Right cardiac atrium (tissue), 5 donors: ENCODE data around the gene OAT. TPM values are rescaled to one million over a fixed set of nuclear protein-coding genes. Genes with fewer than 3 reads are reported as not detected.

ENCODE experiments used
- ATAC-seq, 2 donors: fragments of 200-7000 bp; cut with Tn5 transposase; one replicate each; pipeline versions ENCODE4 v1.8.0 to v1.9.1; 2020; ENCODE audit warnings: moderate library complexity in 2 of 2, mild to moderate bottlenecking in 1 of 2
- DNase-seq, 3 donors: peaks; one replicate each; pipeline ENCODE4 v3.0.0-alpha.2; 2020
- H3K27ac ChIP-seq: one replicate; pipeline ENCODE4 v1.5.1; 2013; ENCODE audit warnings: mild to moderate bottlenecking, low read length, control low read depth, moderate library complexity
- H3K27me3 ChIP-seq: one replicate; pipeline ENCODE4 v1.6.1; 2013; ENCODE audit not compliant: control insufficient read depth, insufficient read depth
- H3K4me1 ChIP-seq: one replicate; pipeline ENCODE4 v1.6.1; 2013; ENCODE audit warnings: low read length; ENCODE audit not compliant: control insufficient read depth, insufficient read depth
- H3K4me3 ChIP-seq: one replicate; pipeline ENCODE4 v1.5.1; 2013; ENCODE audit warnings: low read length, control low read depth
- H3K9me3 ChIP-seq: one replicate; pipeline ENCODE4 v1.6.1; 2013; ENCODE audit warnings: low read length; ENCODE audit not compliant: control insufficient read depth
- WGBS: extraction: QIAGEN DNeasy Blood & Tissue Kit; methylation state at CpG from one replicate; pipeline ENCODE4 v1.1.7; 2013; 5-methylcytosine and 5-hydroxymethylcytosine counted together
- intact Hi-C, 4 donors: fragments of 100-400 bp; cut with DNase I; formaldehyde crosslinking; loops; one replicate each; pipeline versions ENCODE4 v1.11.0 to v1.14.0; 2022 to 2023
- polyA plus RNA-seq: library from polyadenylated mRNA; stranded (reverse); fragments of 200-250 nt; gene quantifications from one replicate; pipeline ENCODE4 v1.2.3, GENCODE V29; 2013
- total RNA-seq, 4 donors: library from RNA; stranded (reverse); fragmentation: NEBNext Ultra II Directional; extraction: Animal tissue kit (Norgen Biotek cat#: 25700); gene quantifications; one replicate each; pipeline ENCODE4 v1.2.1, GENCODE V29; 2021
- donor health status: healthy with polysubstance abuse.
- donor health status: DM: no; HTN: yes; CAD: no.
- donor health status: DM: no; HTN: no; CAD: no.
- donor health status: DM: no; HTN: yes; CAD: no; lungs with severe emphysema.
- donor health status: DM: yes; HTN: yes; CAD: no.

OAT gene
- total and polyA plus RNA-seq, 5 donors, result 34.7 to 47.8 (median 42.2) TPM

DNA sequence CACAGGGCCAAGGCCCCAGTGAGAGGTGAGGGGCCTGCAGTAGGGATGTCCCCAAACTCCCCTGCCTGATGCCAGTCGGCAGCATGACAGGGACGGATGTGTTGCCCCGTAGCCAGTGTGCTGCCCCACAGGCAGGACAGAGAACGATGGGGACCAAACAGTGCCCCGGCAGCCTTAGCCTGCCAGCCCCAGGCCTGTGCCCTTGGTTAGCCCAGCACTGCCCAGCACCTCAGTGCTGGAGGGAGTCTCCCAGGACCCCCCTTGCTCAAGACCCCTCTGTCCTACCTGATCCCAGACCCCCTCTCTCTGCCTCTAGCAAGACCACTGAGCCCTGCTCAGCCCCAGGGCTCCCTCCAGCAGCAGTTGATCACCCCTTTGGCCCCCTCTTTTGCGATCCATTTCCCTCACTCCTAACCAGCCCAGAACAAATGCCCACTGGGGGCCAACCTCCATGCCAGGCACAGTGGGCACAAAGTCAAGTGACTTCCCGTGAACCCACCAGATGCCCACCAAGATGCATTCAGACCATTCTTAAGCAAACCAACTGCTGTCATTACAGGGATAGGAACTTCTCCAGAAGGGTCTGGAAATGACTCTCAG is 34.0 kb downstream of the OAT start:
- Histone ChIP-seq H3K4me1 (no peaks in the 10 kb centered on the region), H3K27ac (no peak overlapping the region), H3K4me3 (no peak overlapping the region), H3K9me3 (no peaks in the 10 kb centered on the region), H3K27me3 (no peaks in the 10 kb centered on the region)
- intact Hi-C loops, result loop anchor here in 1 of 4 donors (10.0 kb wide), 1 partner anchor 810 kb away; no protein-coding TSS in a partner anchor
- DNase-seq (no peak), ATAC-seq (no peak)
- WGBS, result 84% methylated on average over 7 of the region's 7 CpGs

DNA sequence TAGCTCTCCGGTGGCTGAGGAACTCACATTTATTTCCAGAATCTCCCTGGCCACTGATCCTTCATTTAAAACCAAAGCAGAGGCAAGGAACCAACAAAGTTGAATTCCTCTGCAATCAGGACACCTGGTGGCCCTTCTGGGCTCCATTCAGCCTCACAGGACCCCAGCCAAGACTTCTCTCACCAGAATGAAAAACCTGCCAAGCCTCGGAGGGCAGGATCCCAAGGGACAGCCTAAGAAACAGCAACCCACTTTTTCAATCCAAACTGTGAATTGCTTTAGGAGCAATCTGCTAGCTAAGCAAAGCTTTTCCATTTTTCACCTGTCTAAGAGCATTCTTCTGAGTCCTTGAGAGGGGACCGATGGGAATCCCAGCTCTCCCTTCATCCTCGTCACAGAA is 34.6 kb downstream of the OAT start:
- Histone ChIP-seq H3K27ac (no peak overlapping the region), H3K4me3 (no peak overlapping the region), H3K9me3 (no peaks in the 10 kb centered on the region), H3K27me3 (no peaks in the 10 kb centered on the region), H3K4me1 (no peaks in the 10 kb centered on the region)
- intact Hi-C loops, result loop anchor here in 1 of 4 donors (10.0 kb wide), 1 partner anchor 809 kb away; no protein-coding TSS in a partner anchor
- 69% methylated on average over 4 of the region's 4 CpGs for WGBS
- DNase-seq (no peak), ATAC-seq (no peak)

DNA sequence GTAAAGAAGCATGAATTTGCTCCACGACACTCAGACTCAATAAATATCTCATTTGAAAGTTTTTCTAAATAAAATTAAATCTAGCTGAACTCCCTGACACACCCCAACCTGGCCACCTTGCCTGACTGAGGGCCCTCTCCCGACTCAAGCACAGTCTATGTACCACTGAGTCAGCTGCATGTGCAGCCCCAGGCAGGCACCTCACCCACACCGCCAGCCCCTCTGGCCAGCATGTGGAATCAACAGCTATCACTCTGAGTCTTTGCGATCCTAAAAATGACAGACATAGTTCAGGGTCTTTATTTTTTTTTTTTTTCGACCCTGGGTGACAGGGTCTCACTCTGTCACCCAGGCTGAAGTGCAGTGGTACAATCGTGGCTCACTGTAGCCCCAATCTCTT is 35.2 kb downstream of the OAT start:
- H3K27me3 ChIP-seq, result no peaks in the 10 kb centered on the region
- no peaks in the 10 kb centered on the region for H3K4me1 ChIP-seq
- H3K27ac ChIP-seq, result no peak overlapping the region
- WGBS, result 81% methylated on average over 6 of the region's 6 CpGs
- no peak overlapping the region for H3K4me3 ChIP-seq
- intact Hi-C loops, result loop anchor here in 1 of 4 donors (10.0 kb wide), 1 partner anchor 809 kb away; no protein-coding TSS in a partner anchor
- no peaks in the 10 kb centered on the region for H3K9me3 ChIP-seq
- DNase-seq (no peak), ATAC-seq (no peak)

DNA sequence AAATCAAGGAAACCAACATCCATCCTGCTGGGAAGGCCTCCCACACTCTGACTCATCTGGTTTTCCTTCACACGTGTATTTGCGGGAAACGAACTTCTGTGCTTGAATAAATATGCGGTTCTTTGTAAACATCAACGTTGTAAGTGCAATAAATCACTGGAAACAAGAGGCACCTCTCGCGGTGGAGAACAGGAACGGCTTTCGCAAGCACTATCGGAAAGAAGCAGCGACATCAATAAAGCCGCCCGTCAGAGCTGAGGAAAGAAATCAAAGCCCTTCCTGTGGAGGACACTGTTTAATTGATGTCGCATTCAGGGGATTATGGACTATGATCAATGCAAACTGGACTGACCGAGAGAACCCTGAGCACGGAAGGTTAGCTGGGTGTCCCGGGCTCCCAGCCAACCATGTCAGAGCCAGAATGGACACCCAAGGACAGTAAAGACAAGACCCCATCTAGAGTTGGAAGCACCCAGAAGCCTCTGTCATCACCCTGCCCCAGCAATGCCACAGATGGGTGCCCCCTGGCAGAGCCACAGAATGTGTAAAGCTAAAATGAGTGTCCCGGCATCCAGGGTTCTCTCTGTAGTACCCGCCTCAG is 37.6 kb downstream of the OAT start:
- DNase-seq, result no peak
- H3K4me3 ChIP-seq, result no peak overlapping the region
- WGBS, result 64% methylated on average over 19 of the region's 19 CpGs

DNA sequence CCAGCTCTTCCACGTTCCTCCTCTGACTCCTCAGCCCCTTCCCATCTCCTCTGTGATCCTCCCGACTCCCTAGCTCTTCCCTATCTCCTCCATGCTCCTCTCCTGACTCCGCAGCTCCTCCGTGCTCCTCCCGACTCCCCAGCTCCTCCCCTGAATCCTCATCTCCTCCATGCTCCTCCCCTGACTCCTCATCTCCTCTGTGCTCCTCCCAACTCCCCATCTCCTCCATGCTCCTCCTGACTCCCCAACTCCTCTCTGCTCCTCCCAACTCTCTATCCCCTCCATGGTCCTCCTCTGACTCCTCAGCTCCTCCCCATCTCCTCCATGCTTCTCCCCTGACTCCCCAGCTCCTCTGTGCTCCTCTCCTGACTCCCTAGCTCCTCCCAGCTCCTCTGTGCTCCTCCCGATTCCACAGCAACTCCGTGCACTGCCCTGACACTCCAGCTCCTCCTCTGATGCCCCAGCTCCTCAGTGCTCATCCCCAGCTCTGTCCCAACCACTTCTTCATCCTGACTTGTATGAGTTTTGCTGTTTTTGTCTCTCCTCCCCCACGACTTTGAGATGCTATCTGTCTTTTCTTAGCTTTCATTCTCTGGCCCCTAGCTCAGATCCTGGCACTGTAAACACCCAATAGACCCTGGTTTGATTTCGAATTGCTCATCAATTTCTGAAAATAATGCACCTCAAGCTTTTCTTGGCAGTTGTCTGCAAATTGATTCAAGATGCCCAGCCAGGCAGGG is 38.3 kb downstream of the OAT start:
- intact Hi-C loops, result loop anchor here in 1 of 4 donors (10.0 kb wide), 1 partner anchor 806 kb away; no protein-coding TSS in a partner anchor
- no peak overlapping the region for H3K4me3 ChIP-seq
- H3K27ac ChIP-seq, result no peak overlapping the region
- DNase-seq (no peak), ATAC-seq (no peak)
- WGBS, result 71% methylated on average over 9 of the region's 9 CpGs
- H3K9me3 ChIP-seq, result no peaks in the 10 kb centered on the region
- H3K27me3 ChIP-seq, result no peaks in the 10 kb centered on the region
- H3K4me1 ChIP-seq, result no peaks in the 10 kb centered on the region

More for the DNA sequence above, 37.6 kb downstream of the OAT start:
- Histone ChIP-seq H3K27ac (no peak overlapping the region), H3K9me3 (no peaks in the 10 kb centered on the region), H3K27me3 (no peaks in the 10 kb centered on the region), H3K4me1 (no peaks in the 10 kb centered on the region)
- ATAC-seq, result no peak
- intact Hi-C loops, result loop anchor here in 1 of 4 donors (10.0 kb wide), 1 partner anchor 806 kb away; no protein-coding TSS in a partner anchor

DNA sequence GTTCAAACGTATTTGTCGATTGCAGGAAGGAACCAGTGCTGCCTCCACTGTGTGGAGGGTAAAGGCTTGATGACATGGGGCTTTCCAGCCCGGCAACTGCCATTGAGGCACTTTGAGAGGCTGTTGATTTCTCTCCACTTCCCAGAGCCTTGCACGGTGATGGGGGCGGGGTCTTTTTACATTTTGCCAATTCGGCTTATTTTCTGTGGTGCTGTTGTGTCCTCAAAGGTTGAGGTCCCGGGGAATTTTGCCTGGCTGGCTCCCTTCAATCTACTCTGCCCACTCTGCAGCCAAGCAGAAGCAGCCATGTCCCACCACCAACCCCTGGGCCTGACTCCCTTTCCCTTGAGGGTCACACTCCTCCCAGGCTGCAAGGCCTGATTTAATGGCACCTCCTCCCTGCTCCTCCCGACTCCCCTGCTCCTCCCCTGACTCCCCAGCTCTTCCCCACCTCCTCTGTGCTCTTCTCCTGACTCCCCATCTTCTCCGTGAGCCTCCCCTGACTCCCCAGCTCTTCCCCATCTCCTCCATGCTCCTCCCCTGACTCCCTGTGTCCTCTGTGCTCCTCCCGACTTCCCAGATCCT is 39.0 kb downstream of the OAT start:
- Histone ChIP-seq H3K4me3 (no peak overlapping the region), H3K4me1 (no peaks in the 10 kb centered on the region), H3K9me3 (no peaks in the 10 kb centered on the region), H3K27ac (no peak overlapping the region), H3K27me3 (no peaks in the 10 kb centered on the region)
- WGBS, result 74% methylated on average over 10 of the region's 10 CpGs
- intact Hi-C loops, result loop anchor here in 1 of 4 donors (10.0 kb wide), 1 partner anchor 805 kb away; no protein-coding TSS in a partner anchor
- ATAC-seq, result no peak
- no peak for DNase-seq

DNA sequence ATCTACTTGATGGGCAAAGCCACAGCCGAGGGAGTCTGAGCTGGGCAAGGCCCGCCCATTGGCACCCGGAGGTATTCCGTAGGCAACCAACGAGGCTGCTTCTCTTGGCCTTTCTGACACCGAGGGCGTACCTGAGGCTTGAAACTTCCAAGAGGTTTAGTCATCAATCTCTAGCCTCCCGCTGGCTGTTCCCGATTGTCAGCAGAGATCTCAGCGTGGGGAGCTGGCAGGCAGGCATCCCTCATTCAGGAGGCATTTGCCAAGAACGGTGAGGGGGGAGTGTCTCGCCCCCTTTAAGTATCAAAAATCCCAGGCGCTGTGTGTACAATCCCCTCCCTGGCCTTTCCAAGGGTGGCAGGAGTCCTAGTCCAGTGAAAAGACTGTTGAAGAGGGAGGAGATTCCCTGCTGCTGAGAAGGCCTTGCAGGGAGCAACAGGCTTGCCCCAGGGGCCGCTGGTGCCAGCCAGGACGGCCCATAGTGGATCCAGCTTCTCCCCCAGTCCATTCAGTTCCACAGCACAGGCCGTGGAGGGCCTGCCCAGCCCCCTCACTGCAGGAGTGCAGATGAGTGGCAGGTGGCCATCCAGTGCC is 39.7 kb downstream of the OAT start:
- Histone ChIP-seq H3K9me3 (no peaks in the 10 kb centered on the region), H3K4me1 (no peaks in the 10 kb centered on the region), H3K4me3 (no peak overlapping the region), H3K27me3 (no peaks in the 10 kb centered on the region), H3K27ac (no peak overlapping the region)
- intact Hi-C loops, result no loop called here
- 75% methylated on average over 16 of the region's 16 CpGs for WGBS
- DNase-seq, result no peak
- ATAC-seq, result peak in 1 of 2 donors; percentile 29

DNA sequence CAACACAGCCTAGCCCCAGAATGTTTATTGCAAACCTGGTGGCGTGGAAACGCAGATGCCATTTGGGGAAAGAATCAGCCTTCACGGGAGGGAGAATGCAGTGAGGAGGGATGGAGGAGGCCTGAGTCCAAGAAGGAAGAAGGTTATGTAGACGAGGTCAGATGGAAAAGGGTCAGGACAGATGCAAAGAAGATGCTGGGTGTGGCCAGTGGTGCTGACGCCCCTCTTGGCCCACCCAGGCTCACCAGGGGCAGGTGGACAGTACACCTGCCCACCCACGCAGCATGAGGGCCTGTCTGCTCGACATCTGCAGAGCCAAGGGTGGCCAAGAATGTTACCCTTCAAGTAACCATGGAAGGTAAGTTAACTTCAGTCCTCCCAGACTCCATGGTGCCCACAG is 40.5 kb downstream of the OAT start:
- no peak for DNase-seq
- no peak for ATAC-seq

DNA sequence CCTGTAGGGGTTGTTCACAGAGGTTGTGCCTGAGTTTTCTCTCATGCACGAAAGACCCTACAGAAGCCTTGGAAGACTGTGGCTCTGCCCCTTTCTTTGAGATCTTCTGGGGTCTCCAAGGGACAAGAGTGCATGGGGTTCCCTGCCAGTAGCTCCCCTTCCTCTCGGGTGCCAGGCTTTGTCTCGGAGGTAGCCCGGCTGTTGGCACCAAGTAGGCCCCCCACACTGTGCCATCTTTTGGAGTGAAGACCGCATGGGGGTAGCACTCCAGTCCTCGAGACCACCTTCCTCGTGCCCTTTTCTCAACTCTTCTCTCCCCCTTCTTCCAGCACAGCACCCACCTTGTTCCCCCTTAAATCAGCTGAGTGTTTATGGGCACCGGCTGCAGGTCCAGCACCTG is 41.6 kb downstream of the OAT start:
- intact Hi-C loops, result no loop called here
- Histone ChIP-seq H3K27me3 (no peaks in the 10 kb centered on the region), H3K9me3 (no peaks in the 10 kb centered on the region), H3K4me1 (no peaks in the 10 kb centered on the region), H3K4me3 (no peak overlapping the region), H3K27ac (no peak overlapping the region)
- ATAC-seq, result no peak
- WGBS, result 90% methylated on average over 8 of the region's 8 CpGs
- no peak for DNase-seq

More for the DNA sequence above, 40.5 kb downstream of the OAT start:
- 80% methylated on average over 7 of the region's 7 CpGs for WGBS
- H3K27me3 ChIP-seq, result no peaks in the 10 kb centered on the region
- H3K4me1 ChIP-seq, result no peaks in the 10 kb centered on the region
- H3K27ac ChIP-seq, result no peak overlapping the region
- H3K9me3 ChIP-seq, result no peaks in the 10 kb centered on the region
- no peak overlapping the region for H3K4me3 ChIP-seq
- intact Hi-C loops, result no loop called here

DNA sequence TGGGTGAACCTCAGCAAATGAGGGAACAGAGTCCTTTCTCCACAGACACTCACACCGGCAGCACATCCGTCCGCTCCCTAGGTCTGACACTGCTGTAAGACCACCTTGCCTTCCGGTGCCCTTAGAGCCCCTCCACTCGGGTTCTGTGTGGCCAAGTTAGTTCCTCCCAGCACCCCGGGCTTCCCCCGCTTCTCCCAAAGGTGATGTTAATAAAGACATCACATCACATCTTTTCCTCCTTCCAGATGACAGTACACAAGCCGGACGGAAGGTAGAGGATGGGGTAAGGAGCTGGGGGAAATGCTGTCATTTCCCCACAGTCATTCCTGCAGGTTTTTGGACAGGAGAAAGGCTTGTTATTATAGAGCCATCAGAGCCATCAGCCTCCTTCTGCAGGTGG is 42.3 kb downstream of the OAT start:
- H3K4me3 ChIP-seq, result no peak overlapping the region
- H3K9me3 ChIP-seq, result no peaks in the 10 kb centered on the region
- no peak for DNase-seq
- H3K27me3 ChIP-seq, result no peaks in the 10 kb centered on the region
- no peak for ATAC-seq
- intact Hi-C loops, result no loop called here
- H3K27ac ChIP-seq, result no peak overlapping the region
- WGBS, result 81% methylated on average over 9 of the region's 9 CpGs
- H3K4me1 ChIP-seq, result no peaks in the 10 kb centered on the region
